ENCODE measurements around the gene PILRA. TPM values are rescaled to one million over a fixed set of nuclear protein-coding genes. Genes with fewer than 3 reads are reported as not detected.
A peak's percentile ranks its signal among the peaks of the same experiment; 100 is the strongest.

PILRA gene
- total and polyA plus RNA-seq, 12 donors = 3.2 to 18.9 (median 12.0) TPM

- Histone ChIP-seq H3K4me1 (replicated peaks in 1 of 2) (no peaks in the 10 kb centered on the region), H3K9me3 (replicated peaks in 1 of 3) (no peaks in the 10 kb centered on the region), H3K27ac (no peak overlapping the region), H3K4me3 (no peak overlapping the region), H3K36me3 (replicated peaks in 1 of 2) (peaks cover 0 to 13% of the 10 kb centered on the region in 2 donors), H3K27me3 (no peaks in the 10 kb centered on the region)
- intact Hi-C loops (cut with DNase I) = no loop called here
- TF ChIP-seq POLR2A (IDR thresholded peaks at IDR 0.05) = no peak
- no peak for TF ChIP-seq CTCF (IDR thresholded peaks at IDR 0.05)
- no peak for DNase-seq
- 86 to 91% (median 87%) methylated on average over 12 to 16 of the region's 16 CpGs for WGBS, 4 donors
These were observed 6.7 kb upstream of the PILRA start for GRCh38 chr7:100366411-100367250.

DNA sequence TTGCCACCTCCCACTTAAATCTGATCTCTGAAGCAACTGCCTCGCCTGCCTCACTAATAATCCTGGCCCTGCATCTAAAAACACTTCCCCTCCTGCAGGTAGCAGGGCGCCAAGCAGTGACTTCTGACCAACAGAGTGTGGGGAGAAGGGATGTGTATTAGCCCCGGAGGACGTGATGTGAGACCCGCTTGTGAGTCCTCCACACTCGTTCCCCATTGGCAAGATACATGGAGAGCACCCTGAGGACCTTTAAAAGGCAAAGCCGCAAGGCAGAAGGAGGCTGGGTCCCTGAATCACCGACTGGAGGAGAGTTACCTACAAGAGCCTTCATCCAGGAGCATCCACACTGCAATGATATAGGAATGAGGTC is 6.1 kb upstream of the PILRA start:
- no peaks in the 10 kb centered on the region for H3K4me1 ChIP-seq (replicated peaks in 1 of 2)

GRCh38 chr7:100367676-100368613 is 5.3 kb upstream of the PILRA start:
- no peaks in the 10 kb centered on the region for H3K27me3 ChIP-seq
- 75 to 83% (median 82%) methylated on average over 10 to 12 of the region's 12 CpGs for WGBS, 4 donors
- H3K36me3 ChIP-seq (replicated peaks in 1 of 2) = peaks cover 0 to under 1% of the 10 kb centered on the region in 2 donors
- H3K4me3 ChIP-seq = no peak overlapping the region
- H3K9me3 ChIP-seq (replicated peaks in 1 of 3) = no peaks in the 10 kb centered on the region
- TF ChIP-seq CTCF (IDR thresholded peaks at IDR 0.05) = no peak
- TF ChIP-seq POLR2A (IDR thresholded peaks at IDR 0.05) = no peak
- H3K4me1 ChIP-seq (replicated peaks in 1 of 2) = peaks cover 0 to 4% of the 10 kb centered on the region in 2 donors
- intact Hi-C loops (cut with DNase I) = no loop called here
- peak in 3 of 7 donors; percentile 30 to 64 (median 49) for DNase-seq
- H3K27ac ChIP-seq = peak overlapping the region in 3 of 5 donors; percentile 16 to 67 (median 53)

More for the DNA sequence above, 6.1 kb upstream of the PILRA start:
- 84 to 94% (median 92%) methylated on average over 2 to 8 of the region's 8 CpGs for WGBS, 4 donors
- Histone ChIP-seq H3K36me3 (replicated peaks in 1 of 2) (peaks cover 0 to 7% of the 10 kb centered on the region in 2 donors), H3K27ac (no peak overlapping the region), H3K9me3 (replicated peaks in 1 of 3) (no peaks in the 10 kb centered on the region), H3K4me3 (no peak overlapping the region), H3K27me3 (no peaks in the 10 kb centered on the region)
- intact Hi-C loops (cut with DNase I) = no loop called here
- no peak for DNase-seq
- TF ChIP-seq CTCF (IDR thresholded peaks at IDR 0.05) = no peak
- TF ChIP-seq POLR2A (IDR thresholded peaks at IDR 0.05) = no peak

- Histone ChIP-seq H3K4me3 (no peak overlapping the region), H3K27me3 (no peaks in the 10 kb centered on the region), H3K27ac (peak overlapping the region in 2 of 5 donors; percentile 67 to 82), H3K4me1 (replicated peaks in 1 of 2) (peaks cover 0 to 10% of the 10 kb centered on the region in 2 donors), H3K9me3 (replicated peaks in 1 of 3) (no peaks in the 10 kb centered on the region), H3K36me3 (replicated peaks in 1 of 2) (no peaks in the 10 kb centered on the region)
- WGBS, 4 donors = 50 to 79% (median 57%) methylated on average over 3 to 6 of the region's 6 CpGs
- DNase-seq = peak in 6 of 7 donors; percentile 57 to 81 (median 66)
- no peak for TF ChIP-seq POLR2A (IDR thresholded peaks at IDR 0.05)
- TF ChIP-seq CTCF (IDR thresholded peaks at IDR 0.05) = no peak
- intact Hi-C loops (cut with DNase I) = no loop called here
These were observed 4.2 kb upstream of the PILRA start for GRCh38 chr7:100369105-100369504.

Measured in adrenal gland (tissue), 12 donors.